ENCODE data around the gene RASGRF1.

RASGRF1 gene

GRCh38 chr15:79009379-79009778 is 81.2 kb downstream of the RASGRF1 start:
- in situ Hi-C loops (cut with HindIII; ENCODE audit: low sequenced_read_pairs) = no loop called here
- no peak overlapping the region for H3K4me3 ChIP-seq (ENCODE audit: low read depth, low read length)
- no peak for TF ChIP-seq CTCF (IDR thresholded peaks at IDR 0.05; ENCODE audit: low read depth, low read length)
- DNase-seq (ENCODE audit: low read depth, low spot score) = no peak

GRCh38 chr15:79008659-79009058 is 81.9 kb downstream of the RASGRF1 start:
- in situ Hi-C loops (cut with HindIII; ENCODE audit: low sequenced_read_pairs) = no loop called here
- no peak for TF ChIP-seq CTCF (IDR thresholded peaks at IDR 0.05; ENCODE audit: low read depth, low read length)
- DNase-seq (ENCODE audit: low read depth, low spot score) = no peak
- no peak overlapping the region for H3K4me3 ChIP-seq (ENCODE audit: low read depth, low read length)

GRCh38 chr15:79007066-79007465 is 83.5 kb downstream of the RASGRF1 start:
- DNase-seq (ENCODE audit: low read depth, low spot score) = peak; percentile 24
- in situ Hi-C loops (cut with HindIII; ENCODE audit: low sequenced_read_pairs) = no loop called here

GRCh38 chr15:79006071-79006470 is 84.5 kb downstream of the RASGRF1 start:
- in situ Hi-C loops (cut with HindIII; ENCODE audit: low sequenced_read_pairs) = no loop called here
- no peak for TF ChIP-seq CTCF (IDR thresholded peaks at IDR 0.05; ENCODE audit: low read depth, low read length)
- no peak overlapping the region for H3K4me3 ChIP-seq (ENCODE audit: low read depth, low read length)
- no peak for DNase-seq (ENCODE audit: low read depth, low spot score)

More at GRCh38 chr15:79007066-79007465, 83.5 kb downstream of the RASGRF1 start:
- no peak overlapping the region for H3K4me3 ChIP-seq (ENCODE audit: low read depth, low read length)
- TF ChIP-seq CTCF (IDR thresholded peaks at IDR 0.05; ENCODE audit: low read depth, low read length) = peak; percentile 49

- DNase-seq (ENCODE audit: low read depth, low spot score) = peak; percentile 30
- in situ Hi-C loops (cut with HindIII; ENCODE audit: low sequenced_read_pairs) = no loop called here
- no peak for TF ChIP-seq CTCF (IDR thresholded peaks at IDR 0.05; ENCODE audit: low read depth, low read length)
- no peak overlapping the region for H3K4me3 ChIP-seq (ENCODE audit: low read depth, low read length)
These were observed 86.2 kb downstream of the RASGRF1 start for GRCh38 chr15:79004336-79004735.

GRCh38 chr15:79003896-79004295 is 86.7 kb downstream of the RASGRF1 start:
- in situ Hi-C loops (cut with HindIII; ENCODE audit: low sequenced_read_pairs) = no loop called here
- no peak for DNase-seq (ENCODE audit: low read depth, low spot score)
- TF ChIP-seq CTCF (IDR thresholded peaks at IDR 0.05; ENCODE audit: low read depth, low read length) = no peak
- no peak overlapping the region for H3K4me3 ChIP-seq (ENCODE audit: low read depth, low read length)

- H3K4me3 ChIP-seq (ENCODE audit: low read depth, low read length) = no peak overlapping the region
- no peak for DNase-seq (ENCODE audit: low read depth, low spot score)
These were observed 87.3 kb downstream of the RASGRF1 start for GRCh38 chr15:79003301-79003700.

More at GRCh38 chr15:79003301-79003700, 87.3 kb downstream of the RASGRF1 start:
- in situ Hi-C loops (cut with HindIII; ENCODE audit: low sequenced_read_pairs) = no loop called here
- TF ChIP-seq CTCF (IDR thresholded peaks at IDR 0.05; ENCODE audit: low read depth, low read length) = no peak

All from astrocyte of the spinal cord (primary cell).